Hematopoietic multipotent progenitor cell (in vitro differentiated cells): ENCODE results near the gene CREB3L1. TPM values are rescaled to one million over a fixed set of nuclear protein-coding genes. Genes with fewer than 3 reads are reported as not detected.
"Not testable (repeated sequence)": the region's sequence is repeated elsewhere in the genome, so short reads cannot be mapped to it uniquely, and the experiment has no call there.

Experiments used
- DNase-seq, 3 donors: peaks; one replicate each; pipeline ENCODE4 v3.0.0-alpha.2; 2011 to 2015; ENCODE audit warnings: low read depth in 2 of 3, low spot score in 2 of 3
- total RNA-seq: library from RNA; depleted of rRNA; stranded (reverse); fragments of >200 nt; gene quantifications from one replicate; pipeline ENCODE4 v1.2.3, GENCODE V29; 2012

CREB3L1 gene
- total RNA-seq, 1 donor, result under 0.01 TPM

- DNase-seq, result no peak
Measured at GRCh38 chr11:46248289-46249102, 29.0 kb upstream of the CREB3L1 start.

- peak in 1 of 3 donors; percentile 55 for DNase-seq
Measured at GRCh38 chr11:46249103-46249937, 28.1 kb upstream of the CREB3L1 start.

GRCh38 chr11:46249938-46250744 is 27.3 kb upstream of the CREB3L1 start:
- no peak for DNase-seq

- no peak for DNase-seq
Measured at GRCh38 chr11:46250745-46251052, 26.8 kb upstream of the CREB3L1 start.

GRCh38 chr11:46251954-46252353 is 25.5 kb upstream of the CREB3L1 start:
- no peak for DNase-seq

- DNase-seq, result no peak
Measured at GRCh38 chr11:46252373-46252914, 25.0 kb upstream of the CREB3L1 start.

- no peak for DNase-seq
Measured at GRCh38 chr11:46253258-46254132, 24.0 kb upstream of the CREB3L1 start.

- DNase-seq, result no peak
Measured at GRCh38 chr11:46254133-46254491, 23.4 kb upstream of the CREB3L1 start.

- DNase-seq, result no peak
Measured at GRCh38 chr11:46256540-46257001, 20.9 kb upstream of the CREB3L1 start.

- not testable (repeated sequence) for DNase-seq
Measured at GRCh38 chr11:46259347-46259746, 18.1 kb upstream of the CREB3L1 start.

GRCh38 chr11:46259971-46260560 is 17.4 kb upstream of the CREB3L1 start:
- DNase-seq, result no peak

GRCh38 chr11:46263120-46263519 is 14.3 kb upstream of the CREB3L1 start:
- DNase-seq, result no peak

GRCh38 chr11:46264030-46264429 is 13.4 kb upstream of the CREB3L1 start:
- DNase-seq, result no peak

- no peak for DNase-seq
Measured at GRCh38 chr11:46264976-46265375, 12.5 kb upstream of the CREB3L1 start.

GRCh38 chr11:46265764-46266163 is 11.7 kb upstream of the CREB3L1 start:
- DNase-seq, result no peak

- peak in 1 of 3 donors; percentile 23 for DNase-seq
Measured at GRCh38 chr11:46267930-46268329, 9.5 kb upstream of the CREB3L1 start.

- DNase-seq, result peak in 2 of 3 donors; percentile 36 to 55
Measured at GRCh38 chr11:46270684-46271083, 6.8 kb upstream of the CREB3L1 start.

GRCh38 chr11:46271407-46271806 is 6.1 kb upstream of the CREB3L1 start:
- no peak for DNase-seq
